HepG2 (cell line): ENCODE results near the gene POGK. TPM values are rescaled to one million over a fixed set of nuclear protein-coding genes. Genes with fewer than 3 reads are reported as not detected.

ENCODE experiments used
- CBX5 ChIP-seq: sonication (generic); formaldehyde crosslinking; IDR thresholded peaks from 2 replicates; pipeline ENCODE4 v1.4.0; 2020; ENCODE audit warnings: missing genetic modification reagents, borderline replicate concordance
- HOMEZ ChIP-seq: IDR thresholded peaks from 2 replicates; pipeline ENCODE4 v1.6.1; 2016; ENCODE audit warnings: low read depth
- KIAA2018 ChIP-seq: sonication (generic); formaldehyde crosslinking; IDR thresholded peaks from 2 replicates; pipeline ENCODE4 v1.5.0; 2020; ENCODE audit warnings: mild to moderate bottlenecking, missing genetic modification reagents, borderline replicate concordance
- NAIF1 ChIP-seq: sonication (generic); formaldehyde crosslinking; IDR thresholded peaks from 2 replicates; pipeline ENCODE4 v1.5.0; 2020; ENCODE audit warnings: mild to moderate bottlenecking, missing genetic modification reagents, borderline replicate concordance
- SMARCC2 ChIP-seq: fragments of 450-650 bp; IDR thresholded peaks from 2 replicates; pipeline ENCODE4 v1.6.1; 2017; ENCODE audit warnings: antibody characterized with exemption, mild to moderate bottlenecking
- ZBTB49 ChIP-seq: sonication (generic); formaldehyde crosslinking; IDR thresholded peaks from 2 replicates; pipeline ENCODE4 v1.4.0; 2020; ENCODE audit warnings: missing genetic modification reagents, borderline replicate concordance
- ZNF281 ChIP-seq: sonication (generic); formaldehyde crosslinking; IDR thresholded peaks from 2 replicates; pipeline ENCODE4 v1.4.0; 2020; ENCODE audit warnings: missing genetic modification reagents, borderline replicate concordance
- ZNF674 ChIP-seq: sonication (generic); formaldehyde crosslinking; IDR thresholded peaks from 2 replicates; pipeline ENCODE4 v1.5.0; 2020; ENCODE audit warnings: low read depth, mild to moderate bottlenecking, missing genetic modification reagents
- ZNF703 ChIP-seq: sonication (generic); formaldehyde crosslinking; IDR thresholded peaks from 2 replicates; pipeline ENCODE4 v1.5.1; 2020; ENCODE audit warnings: missing genetic modification reagents, mild to moderate bottlenecking, moderate library complexity, borderline replicate concordance
- ZNF704 ChIP-seq: sonication (generic); formaldehyde crosslinking; IDR thresholded peaks from 2 replicates; pipeline ENCODE4 v1.8.1; 2023; ENCODE audit warnings: mild to moderate bottlenecking, inconsistent platforms, moderate library complexity, missing genetic modification reagents, borderline replicate concordance
- polyA plus RNA-seq, 8 experiments: library from polyadenylated mRNA; depleted of rRNA in 3 of 8; stranded (reverse) in 7 of 8; unstranded in 1 of 8; fragments of >200 nt; fragmentation: Illumina TruSeq in 4 of 8; extraction: Trizol in 4 of 8; gene quantifications; 2 replicates each; pipeline versions ENCODE4 v1.2.1 to v1.2.3, GENCODE V29; 2011 to 2016; ENCODE audit warnings: low read depth in 4 of 8, missing spikeins in 1 of 8, mixed read lengths in 1 of 8; ENCODE audit not compliant: insufficient read depth in 1 of 8
- total RNA-seq, 5 experiments: library from RNA; depleted of rRNA; stranded (reverse); fragments of >200 nt; fragmentation: Illumina TruSeq; extraction: Trizol; gene quantifications; 2 replicates each; pipeline ENCODE4 v1.2.3, GENCODE V29; 2016; ENCODE audit warnings: low read depth in 1 of 5

The POGK gene
- total and polyA plus RNA-seq, 2 of the 13 experiments (the other 11 are each of a cell fraction or from before 2014, with no cell fraction given), result 4.8 to 16.2 TPM

GRCh38 chr1:166838766-166839599 lies at the start of gene POGK (continued):
- TF ChIP-seq KIAA2018, result no peak
- TF ChIP-seq CBX5 (CRISPR knock-in tag), result peak; percentile 77; the same call in 1 of the 2 replicates
- peak; percentile 66 for TF ChIP-seq ZNF674 (CRISPR knock-in tag)
- no peak for TF ChIP-seq ZNF704 (CRISPR knock-in tag)
- no peak for TF ChIP-seq HOMEZ (CRISPR knock-in tag)
- TF ChIP-seq ZBTB49, result no peak
- TF ChIP-seq ZNF281 (CRISPR knock-in tag), result peak; percentile 45
- peak; percentile 64; the same call in 1 of the 2 replicates for TF ChIP-seq NAIF1 (CRISPR knock-in tag)
- TF ChIP-seq ZNF703, result no peak; the same call in 1 of the 2 replicates
- TF ChIP-seq SMARCC2, result no peak
